NCI-H187 (cell line): ENCODE measurements around the gene PKD1.

Source experiments
- DNase-seq, 2 experiments: peaks; one replicate each; lab custom pipeline; 2025; lab: John Stamatoyannopoulos, UW

The PKD1 gene

DNA sequence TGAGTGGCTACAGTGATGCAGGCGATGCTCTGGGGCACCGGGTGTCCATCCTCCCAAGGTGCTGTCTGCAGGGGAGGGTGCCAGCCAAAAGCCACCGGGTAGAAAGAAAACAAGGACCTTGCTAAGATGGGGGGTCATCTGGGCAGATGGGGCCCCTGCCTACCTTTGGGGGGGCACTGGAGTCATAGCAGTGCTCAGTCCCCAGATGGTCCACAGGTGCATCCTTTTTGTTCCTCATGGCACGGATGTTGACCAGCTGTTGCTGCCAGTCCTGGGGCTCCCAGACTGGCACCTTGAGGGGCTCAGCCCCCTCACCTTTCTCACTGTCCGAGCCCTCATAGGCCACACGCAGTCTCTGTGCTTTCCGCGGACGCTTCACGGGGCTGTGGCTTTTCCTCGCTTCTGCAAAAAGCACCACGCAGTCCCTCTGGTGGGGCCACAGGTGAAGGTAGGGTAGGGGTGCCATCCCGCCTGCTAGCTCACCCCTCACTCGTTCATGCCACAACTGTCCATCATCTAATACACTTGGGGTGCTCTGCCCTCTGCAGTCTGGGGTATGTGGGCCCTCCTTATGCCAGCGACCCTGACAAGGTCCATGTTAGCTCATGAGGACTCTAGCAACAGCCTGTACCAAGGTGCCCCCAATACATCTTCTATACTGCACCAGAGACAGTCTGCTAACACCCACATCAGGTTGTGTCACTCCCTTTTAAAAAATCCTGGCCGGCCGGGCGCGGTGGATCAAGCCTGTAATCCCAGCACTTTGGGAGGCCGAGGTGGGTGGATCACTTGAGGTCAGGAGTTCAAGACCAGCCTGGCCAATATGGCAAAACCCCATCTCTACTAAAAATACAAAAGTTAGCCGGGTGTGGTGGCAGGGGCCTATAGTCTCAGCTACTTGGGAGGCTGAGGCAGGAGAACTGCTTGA is 89.5 kb downstream of the PKD1 start:
- no peak for DNase-seq

DNA sequence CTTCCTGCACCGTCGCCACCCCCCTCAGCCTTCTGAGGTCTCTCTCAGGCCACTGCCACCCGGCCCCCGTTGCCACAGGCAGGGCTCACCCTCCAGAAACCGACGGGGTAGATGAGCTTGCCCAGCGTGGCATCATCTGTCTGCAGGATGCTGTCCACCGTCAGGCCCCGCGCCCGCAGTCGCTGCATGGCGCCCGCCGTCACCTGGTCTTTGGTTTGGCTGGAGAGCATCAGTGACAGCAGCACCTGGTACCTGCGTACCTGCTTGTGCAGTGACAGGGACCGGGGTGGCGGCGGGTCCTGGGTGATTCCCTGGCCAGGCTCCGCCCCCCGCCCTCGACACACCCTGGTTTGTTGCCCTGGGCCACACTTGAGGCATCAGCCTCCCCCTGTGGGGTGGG is 91.2 kb downstream of the PKD1 start:
- no peak for DNase-seq

DNA sequence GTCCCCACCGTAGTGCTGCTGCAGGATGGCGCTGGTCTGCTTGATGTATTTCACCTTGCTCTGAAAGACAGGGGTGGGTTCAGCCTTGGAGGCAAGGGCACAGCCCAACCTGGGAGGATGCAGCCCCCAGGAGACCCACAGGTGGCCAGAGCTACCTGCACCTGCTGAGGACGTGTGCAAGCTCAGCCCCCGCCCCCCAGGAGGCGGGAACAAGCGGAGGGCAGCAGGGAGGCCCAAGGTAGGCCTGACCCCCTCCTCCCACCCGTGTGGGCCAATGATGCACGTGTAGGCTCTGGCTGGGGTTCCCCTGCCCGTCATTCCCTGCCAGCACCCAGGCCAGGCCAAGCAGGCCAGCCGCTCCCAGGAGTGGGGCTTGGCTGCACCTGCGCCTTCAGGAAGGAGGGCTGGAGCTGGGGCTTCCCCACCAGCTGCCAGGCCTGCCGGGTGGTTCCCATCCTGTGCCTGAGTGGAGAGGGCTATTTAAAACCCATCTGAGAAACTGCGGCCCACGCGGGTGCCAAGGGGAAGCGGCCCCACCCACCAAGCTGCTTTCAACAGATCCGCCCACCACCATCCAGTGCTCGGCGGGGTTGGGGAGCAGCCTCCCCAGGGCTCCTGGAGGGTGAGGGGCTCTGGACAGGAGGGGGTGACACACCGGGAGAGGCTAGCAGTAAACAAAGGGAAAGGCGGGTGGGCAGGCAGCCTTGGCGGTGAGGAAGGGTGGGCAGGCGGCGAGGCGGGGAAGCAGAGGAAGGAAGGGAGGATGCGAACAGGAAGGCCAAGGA is 91.8 kb downstream of the PKD1 start:
- DNase-seq = peak; percentile 75 to 89

DNA sequence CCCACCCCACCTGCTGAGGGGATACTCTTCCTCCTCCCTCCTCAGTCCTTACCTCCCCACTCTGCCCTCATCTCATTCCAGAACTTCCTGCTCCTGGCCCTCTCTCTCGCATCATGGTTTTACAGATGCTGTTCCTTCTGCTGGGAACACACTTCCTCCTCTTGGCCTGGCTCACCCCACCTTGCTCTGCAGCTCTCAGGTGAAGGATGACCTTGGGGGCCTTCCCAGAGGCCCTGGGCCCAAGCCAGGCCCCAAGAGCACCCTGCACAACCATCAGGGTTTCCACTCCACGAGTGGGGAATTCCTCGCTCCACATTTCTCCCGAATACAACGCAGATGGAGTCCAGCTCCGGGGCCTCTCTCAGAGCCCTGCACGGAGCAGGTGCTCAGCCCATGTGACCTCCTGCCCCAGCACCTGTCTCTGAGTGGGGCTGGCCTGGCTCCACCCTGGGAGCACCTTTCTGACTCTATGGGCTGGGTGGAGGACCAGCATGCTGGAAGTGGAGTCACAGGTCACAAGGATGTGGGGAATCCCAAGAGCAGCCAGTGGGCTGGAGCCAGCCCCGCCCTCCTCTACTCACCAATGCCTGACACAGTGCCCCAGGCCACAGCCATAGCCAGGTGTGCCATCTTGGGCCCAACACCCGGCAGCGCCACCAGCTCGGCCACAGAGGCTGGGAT is 92.6 kb downstream of the PKD1 start:
- DNase-seq = peak; percentile 48 to 85

DNA sequence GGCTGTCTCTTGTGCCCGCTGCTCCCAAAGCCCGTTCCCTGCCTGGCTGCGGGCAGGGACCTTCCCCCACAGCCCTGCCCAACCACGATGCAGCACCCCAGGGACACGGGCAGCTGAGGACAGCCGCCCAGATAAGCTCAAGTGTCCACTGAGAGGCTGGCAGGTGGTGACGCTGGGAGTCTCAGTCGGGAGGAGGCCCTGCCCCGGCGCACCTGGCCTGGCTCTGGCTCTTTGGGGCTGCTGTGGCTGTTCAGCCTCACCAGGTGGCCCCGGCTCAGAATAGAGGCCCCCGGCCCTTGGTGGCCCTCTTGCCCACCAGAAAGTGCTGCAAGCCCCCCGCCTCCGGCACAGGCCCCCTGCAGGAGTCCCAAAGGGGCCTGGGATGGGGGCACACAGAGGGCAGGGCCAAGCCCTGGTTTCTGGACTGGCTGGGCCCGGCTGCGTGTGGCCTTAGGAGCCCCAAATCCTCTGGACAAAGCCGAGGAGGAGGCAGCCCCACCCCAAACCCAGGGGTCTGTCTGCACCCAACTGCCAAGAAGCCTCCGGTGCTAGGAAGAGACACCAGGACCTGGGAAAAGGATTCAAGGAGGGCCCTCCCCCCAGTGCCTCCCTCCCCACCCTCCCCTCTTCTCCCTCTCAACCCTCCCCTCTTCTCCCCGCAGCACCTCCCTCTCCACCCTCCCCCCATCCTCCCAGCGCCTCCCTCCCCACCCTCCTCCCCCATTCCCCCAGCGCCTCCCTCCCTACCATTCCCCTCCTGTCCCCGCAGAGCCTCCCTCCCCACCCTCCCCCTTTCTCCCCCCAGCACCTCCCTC is 93.3 kb downstream of the PKD1 start:
- DNase-seq = peak; percentile 94 to 98

DNA sequence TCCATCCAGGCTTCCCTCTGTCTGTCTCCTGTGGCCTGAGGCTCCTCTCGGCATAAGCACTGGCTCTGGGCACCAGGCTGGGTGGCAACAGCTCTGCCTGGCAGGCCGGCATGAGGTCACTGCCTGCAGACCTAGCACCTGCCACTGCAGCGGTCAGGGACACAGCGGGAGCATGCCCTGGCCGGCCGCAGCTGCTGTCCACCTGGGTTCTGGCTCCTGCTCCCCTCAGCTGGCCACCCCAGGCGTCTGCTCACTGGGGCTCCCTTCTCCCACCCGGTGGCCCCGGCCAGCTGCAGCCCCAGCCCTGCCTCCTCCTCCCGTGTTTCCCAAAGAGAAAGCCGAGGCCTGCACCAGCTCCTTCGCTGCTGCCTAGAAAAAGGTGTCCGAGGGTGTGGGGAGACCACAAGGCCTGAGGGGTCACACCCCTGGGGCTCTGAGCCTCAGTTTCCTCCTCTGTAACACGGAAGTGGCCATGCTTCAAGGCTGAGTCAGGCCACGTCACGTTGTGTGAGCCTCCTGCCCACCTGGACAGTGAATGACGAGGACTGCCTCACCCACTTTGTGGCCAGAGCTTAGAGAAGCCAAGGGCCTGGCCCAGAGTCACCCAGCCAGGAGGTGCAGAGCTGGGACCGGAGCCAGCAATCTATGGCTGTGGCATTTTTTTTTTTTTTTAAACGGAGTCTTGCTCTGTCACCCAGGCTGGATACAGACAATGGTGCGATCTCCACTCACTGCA is 94.7 kb downstream of the PKD1 start:
- DNase-seq = no peak

DNA sequence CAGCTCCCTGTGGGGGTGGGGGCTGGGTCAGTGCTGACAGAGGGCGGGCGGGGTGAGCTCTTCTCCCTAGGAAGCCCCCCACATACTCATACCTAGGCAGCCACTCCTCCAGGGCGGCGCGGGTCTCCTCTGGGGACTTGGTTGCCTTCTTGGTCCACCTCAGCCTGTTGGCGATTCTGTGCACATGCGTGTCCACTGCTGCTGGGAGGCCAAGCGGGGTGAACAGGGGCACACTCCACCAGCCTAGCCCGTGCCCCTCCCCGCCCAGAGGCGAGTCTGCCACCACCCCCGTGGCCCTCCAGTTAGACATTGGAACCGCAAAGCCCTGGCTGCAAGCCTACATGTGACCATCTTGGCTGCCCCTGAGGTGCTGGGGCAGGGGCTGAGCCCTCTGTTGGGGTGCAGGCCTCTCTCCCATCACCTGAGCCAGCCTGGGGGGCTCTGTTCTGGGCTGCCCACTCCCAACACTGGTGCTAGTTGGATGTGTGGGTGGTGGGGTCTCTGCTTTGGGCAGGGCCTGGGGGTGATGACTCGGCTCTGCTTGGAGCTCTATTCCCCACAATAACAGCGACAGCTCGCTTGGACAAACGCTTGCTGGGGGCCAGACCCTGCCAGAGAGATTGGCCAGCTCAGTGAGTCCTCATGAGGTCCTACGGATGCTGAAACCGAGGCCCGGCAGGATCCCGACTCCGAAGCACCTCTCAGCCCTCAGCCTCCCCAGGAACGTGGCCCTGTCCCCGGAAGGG is 95.5 kb downstream of the PKD1 start:
- DNase-seq = no peak

DNA sequence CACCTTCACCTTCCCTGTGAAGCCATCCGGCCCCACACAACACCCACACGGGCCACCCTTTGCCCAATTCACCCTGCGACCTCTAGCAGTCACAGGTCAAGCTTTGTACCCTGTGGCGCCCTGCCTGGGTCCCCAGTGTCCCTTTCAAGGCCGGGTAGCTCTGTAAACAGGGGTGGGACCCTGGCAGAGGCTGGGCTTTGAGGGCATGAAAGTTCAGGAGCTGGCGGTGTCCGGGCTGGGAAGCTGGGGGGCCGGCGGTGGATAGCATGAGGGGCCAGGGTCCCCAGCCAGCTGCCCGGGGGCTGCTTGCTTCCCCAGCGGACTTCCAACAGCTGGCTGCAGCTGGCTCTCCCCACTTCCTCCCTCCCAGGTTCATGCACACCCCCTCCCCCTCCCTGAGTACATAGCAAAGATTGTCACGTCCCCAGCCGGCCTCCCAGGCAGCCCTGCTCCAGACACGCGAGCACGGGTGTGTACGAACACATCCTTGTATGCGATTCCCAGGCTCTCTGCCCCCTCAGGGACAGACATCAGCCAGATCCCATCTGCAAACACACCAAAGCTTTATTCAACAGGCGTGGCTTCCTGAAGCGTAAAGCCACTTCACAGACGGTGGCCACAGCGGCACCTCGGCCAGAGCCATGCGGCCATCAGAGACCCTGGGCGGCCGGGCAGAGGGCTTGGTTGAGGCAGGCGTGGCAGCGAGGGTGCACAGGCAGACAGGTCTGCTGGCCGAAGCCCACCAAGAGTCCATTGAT is 96.2 kb downstream of the PKD1 start:
- DNase-seq = peak; percentile 53 to 72
